Esophagus muscularis mucosa (tissue), 4 donors: ENCODE data around the gene UCP2. TPM values are rescaled to one million over a fixed set of nuclear protein-coding genes. Genes with fewer than 3 reads are reported as not detected.

Source experiments
- DNase-seq: peaks from one replicate; pipeline ENCODE4 v3.0.0-alpha.2; 2017; ENCODE audit errors: extremely low spot score
- H3K27ac ChIP-seq, 4 donors: fragments of 200-600 bp; sonication (generic); replicated peaks in 1 of 4; 1 replicate in 3 of 4; 2 replicates in 1 of 4; pipeline ENCODE4 v1.5.1; 2016 to 2019; ENCODE audit warnings: mild to moderate bottlenecking in 1 of 4
- H3K27me3 ChIP-seq, 4 donors: fragments of 200-600 bp; sonication (generic); one replicate each; pipeline versions ENCODE4 v1.5.1 to v1.6.0; 2016 to 2019
- H3K36me3 ChIP-seq, 4 donors: fragments of 200-600 bp; sonication (generic); one replicate each; pipeline ENCODE4 v1.5.1; 2016 to 2019
- H3K4me1 ChIP-seq, 4 donors: fragments of 200-600 bp; sonication (generic); one replicate each; pipeline ENCODE4 v1.5.1; 2016 to 2019
- H3K4me3 ChIP-seq, 4 donors: fragments of 200-600 bp; sonication (generic); 1 replicate in 2 of 4; 2 replicates in 2 of 4; pipeline ENCODE4 v1.5.1; 2016 to 2019; ENCODE audit warnings: mild to moderate bottlenecking in 4 of 4, moderate library complexity in 1 of 4
- H3K9me3 ChIP-seq, 4 donors: fragments of 200-600 bp; sonication (generic); 1 replicate in 3 of 4; 2 replicates in 1 of 4; pipeline ENCODE4 v1.5.1; 2016 to 2019
- CTCF ChIP-seq, 3 experiments: fragments of 200-600 bp in 2 of 3; fragments of 450-650 bp in 1 of 3; sonication (generic) in 2 of 3; IDR thresholded peaks; one replicate each; pipeline ENCODE4 v1.5.1; 2017 to 2019; ENCODE audit warnings: antibody characterized with exemption in 3 of 3, mild to moderate bottlenecking in 2 of 3, moderate library complexity in 1 of 3
- EP300 ChIP-seq: sonication (generic); formaldehyde crosslinking; IDR thresholded peaks from one replicate; pipeline ENCODE4 v1.6.1; 2017; ENCODE audit warnings: antibody characterized with exemption
- POLR2A ChIP-seq: fragments of 450-650 bp; IDR thresholded peaks from one replicate; pipeline ENCODE4 v1.6.1; 2017; ENCODE audit warnings: antibody characterized with exemption, moderate library complexity, mild to moderate bottlenecking, low read depth
- POLR2AphosphoS5 ChIP-seq, 2 donors: sonication (generic); formaldehyde crosslinking; IDR thresholded peaks; one replicate each; pipeline ENCODE4 v1.6.1; 2017; ENCODE audit warnings: antibody characterized with exemption in 2 of 2
- WGBS: methylation state at CpG from one replicate; pipeline ENCODE4 v1.1.5; 2018; 5-methylcytosine and 5-hydroxymethylcytosine counted together
- intact Hi-C: fragments of 100-400 bp; cut with DNase I; formaldehyde crosslinking; loops from one replicate; pipeline ENCODE4 v1.15.1; 2023
- total RNA-seq, 4 donors: library from RNA; depleted of rRNA; stranded (reverse); fragments of >200 nt; gene quantifications; one replicate each; pipeline versions ENCODE4 v1.1.0 to v1.2.1, GENCODE V29; 2016

The UCP2 gene
- total RNA-seq, 4 donors from 2014 or later: 22.4 to 43.6 (median 30.9) TPM

- TF ChIP-seq POLR2A: no peak
- no peak for TF ChIP-seq EP300
- TF ChIP-seq POLR2AphosphoS5 (IDR thresholded peaks at IDR 0.05): no peak
- TF ChIP-seq CTCF (IDR thresholded peaks at IDR 0.05): no peak
- WGBS: 98% methylated on average over 13 of the region's 13 CpGs
- H3K27me3 ChIP-seq: no peaks in the 10 kb centered on the region
- DNase-seq: no peak
- no peaks in the 10 kb centered on the region for H3K4me1 ChIP-seq
- H3K4me3 ChIP-seq: no peak overlapping the region
- intact Hi-C loops: no loop called here
- H3K9me3 ChIP-seq: no peaks in the 10 kb centered on the region
- peaks cover 13 to 32% (median 18%) of the 10 kb centered on the region in 4 donors for H3K36me3 ChIP-seq
- H3K27ac ChIP-seq: no peak overlapping the region
These were observed 16.4 kb upstream of the UCP2 start for GRCh38 chr11:73998846-73999575.

GRCh38 chr11:73997120-73997770 is 14.6 kb upstream of the UCP2 start:
- Histone ChIP-seq H3K4me1 (no peaks in the 10 kb centered on the region), H3K9me3 (no peaks in the 10 kb centered on the region), H3K4me3 (no peak overlapping the region), H3K27me3 (no peaks in the 10 kb centered on the region), H3K27ac (no peak overlapping the region), H3K36me3 (peaks cover 0 to 15% (median 3%) of the 10 kb centered on the region in 4 donors)
- intact Hi-C loops: no loop called here
- TF ChIP-seq EP300 (no peak), POLR2A (no peak), CTCF (IDR thresholded peaks at IDR 0.05) (no peak), POLR2AphosphoS5 (IDR thresholded peaks at IDR 0.05) (no peak)
- WGBS: 79% methylated on average over 6 of the region's 6 CpGs
- DNase-seq: no peak

DNA sequence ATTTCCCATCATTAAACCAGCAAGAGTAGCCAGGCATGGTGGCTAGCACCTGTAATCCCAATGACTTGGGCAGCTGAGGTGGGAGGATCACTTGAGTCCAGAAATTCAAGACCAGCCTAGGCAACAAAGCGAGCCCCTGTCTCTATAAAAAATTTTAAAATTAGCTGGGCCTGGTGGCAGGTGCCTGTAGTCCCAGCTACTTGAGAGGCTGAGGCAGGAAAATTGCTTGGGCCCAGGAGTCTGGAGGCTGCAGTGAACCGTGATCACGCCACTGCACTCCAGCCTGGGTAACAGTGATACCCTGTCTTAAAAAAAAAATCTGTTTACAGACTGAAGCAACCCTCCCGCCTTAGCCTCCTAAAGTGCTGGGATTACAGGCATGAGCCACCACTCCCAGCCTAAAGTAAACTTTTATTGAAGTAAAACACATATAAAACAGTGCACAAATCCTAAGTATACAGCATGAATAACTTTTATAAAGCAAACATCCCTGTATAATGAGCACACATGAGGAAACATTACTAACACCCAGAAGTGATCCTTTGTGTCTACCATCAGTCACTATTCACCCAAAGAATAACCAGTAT is 13.6 kb upstream of the UCP2 start:
- no peak for DNase-seq
- 96% methylated on average over 4 of the region's 4 CpGs for WGBS
- Histone ChIP-seq H3K4me1 (no peaks in the 10 kb centered on the region), H3K27me3 (no peaks in the 10 kb centered on the region), H3K27ac (no peak overlapping the region), H3K4me3 (no peak overlapping the region), H3K9me3 (no peaks in the 10 kb centered on the region), H3K36me3 (peaks cover 0 to 5% (median under 1%) of the 10 kb centered on the region in 4 donors)
- TF ChIP-seq POLR2A (no peak), EP300 (no peak), CTCF (IDR thresholded peaks at IDR 0.05) (no peak), POLR2AphosphoS5 (IDR thresholded peaks at IDR 0.05) (no peak)
- intact Hi-C loops: no loop called here

- H3K27ac ChIP-seq: no peak overlapping the region
- intact Hi-C loops: no loop called here
These were observed 13.1 kb upstream of the UCP2 start for GRCh38 chr11:73995731-73996130.

GRCh38 chr11:73995247-73995646 is 12.6 kb upstream of the UCP2 start:
- WGBS: 88% methylated on average over 2 of the region's 2 CpGs
- Histone ChIP-seq H3K27ac (no peak overlapping the region), H3K4me1 (no peaks in the 10 kb centered on the region), H3K4me3 (no peak overlapping the region), H3K27me3 (no peaks in the 10 kb centered on the region), H3K36me3 (no peaks in the 10 kb centered on the region), H3K9me3 (no peaks in the 10 kb centered on the region)
- intact Hi-C loops: no loop called here
- DNase-seq: no peak
- no peak for TF ChIP-seq EP300
- no peak for TF ChIP-seq CTCF (IDR thresholded peaks at IDR 0.05)
- TF ChIP-seq POLR2AphosphoS5 (IDR thresholded peaks at IDR 0.05): no peak
- TF ChIP-seq POLR2A: no peak

More at GRCh38 chr11:73995731-73996130, 13.1 kb upstream of the UCP2 start:
- no peaks in the 10 kb centered on the region for H3K27me3 ChIP-seq
- 73% methylated on average over 2 of the region's 2 CpGs for WGBS
- TF ChIP-seq POLR2A (no peak), EP300 (no peak)
- H3K9me3 ChIP-seq: no peaks in the 10 kb centered on the region
- H3K4me1 ChIP-seq: no peaks in the 10 kb centered on the region
- DNase-seq: no peak
- no peak overlapping the region for H3K4me3 ChIP-seq
- H3K36me3 ChIP-seq: no peaks in the 10 kb centered on the region
